Stimulated activated CD8-positive, alpha-beta memory T cell treated with anti-CD3 and anti-CD28 coated beads, Interleukin-7, amount 100 ng/mL, for 24 hours (primary cell): ENCODE measurements around the gene MRPL39.

Experiments used
- DNase-seq: peaks from one replicate; pipeline ENCODE4 v3.0.0-alpha.2; 2020; ENCODE audit warnings: low read depth

MRPL39 gene

GRCh38 chr21:25536752-25537151 lies 70.5 kb downstream of the MRPL39 start:
- DNase-seq, result no peak

GRCh38 chr21:25535849-25536248 lies 71.4 kb downstream of the MRPL39 start:
- no peak for DNase-seq
